Measurements from ENCODE around the gene GRID1.

The GRID1 gene

DNA sequence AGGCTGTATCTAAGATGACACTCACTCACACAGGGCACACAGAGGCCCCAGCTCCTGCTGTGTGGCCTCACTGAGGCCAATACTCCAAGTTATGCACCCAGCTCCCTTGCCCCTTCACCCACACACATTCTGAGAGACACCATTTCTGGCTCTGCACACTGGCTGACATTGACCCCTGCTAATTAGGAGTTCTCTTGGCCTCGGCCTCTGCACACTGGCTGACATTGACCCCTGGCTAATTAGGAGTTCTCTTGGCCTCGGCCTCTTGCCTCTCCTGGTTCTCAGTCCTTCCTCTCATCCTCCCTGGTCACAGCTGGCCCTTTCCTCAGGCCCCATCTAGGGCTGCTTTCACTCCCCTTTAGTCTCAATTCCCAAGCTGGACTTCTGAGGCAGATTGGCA lies 97.3 kb downstream of the GRID1 start:
- no peak for DNase-seq (ENCODE audit: low read depth in 4 of 4, low spot score in 1 of 4)

DNA sequence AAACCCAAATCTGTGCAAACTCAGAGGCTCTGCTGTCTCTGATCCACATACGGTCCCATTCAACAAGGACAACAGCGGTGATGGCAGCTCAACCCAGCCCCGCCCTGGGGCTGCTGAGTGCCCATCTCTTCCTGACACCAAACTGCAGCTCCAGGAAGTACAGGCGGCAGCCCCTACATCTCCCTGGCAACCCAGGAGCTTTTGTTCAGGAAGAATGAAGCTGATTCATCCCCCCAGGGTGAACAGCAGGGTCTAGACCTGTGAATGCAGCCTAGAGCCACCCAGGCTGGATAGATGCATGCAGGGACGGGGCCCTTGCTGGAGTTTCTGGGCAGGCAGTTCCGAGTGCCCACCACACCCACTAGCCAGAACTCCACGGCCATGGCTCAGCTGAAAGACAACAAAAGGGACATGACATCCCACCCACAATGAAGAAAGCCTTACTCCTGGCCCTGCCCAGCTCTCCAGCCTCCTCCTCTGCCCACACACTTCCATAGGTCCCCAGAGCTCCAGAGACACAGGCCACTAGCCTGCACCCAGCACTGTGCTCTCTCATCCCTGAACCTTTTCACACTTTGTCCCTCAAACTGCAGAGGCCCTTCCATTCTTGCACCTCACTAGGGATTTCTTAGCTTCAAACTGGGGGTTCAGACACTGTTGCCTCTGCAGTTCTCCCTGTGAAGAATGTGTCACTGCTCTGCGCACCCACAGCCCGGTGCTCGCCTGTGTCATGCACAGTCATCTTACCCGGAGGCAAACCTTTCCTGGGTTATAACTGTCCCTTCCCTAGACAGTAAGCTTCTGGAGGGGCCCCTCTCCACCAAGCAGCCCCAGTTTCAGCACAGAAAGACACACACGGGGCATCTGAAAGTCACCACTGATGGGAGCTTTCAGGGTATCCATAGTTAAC lies 99.1 kb downstream of the GRID1 start:
- no peak for DNase-seq (ENCODE audit: low read depth in 4 of 4, low spot score in 1 of 4)

DNA sequence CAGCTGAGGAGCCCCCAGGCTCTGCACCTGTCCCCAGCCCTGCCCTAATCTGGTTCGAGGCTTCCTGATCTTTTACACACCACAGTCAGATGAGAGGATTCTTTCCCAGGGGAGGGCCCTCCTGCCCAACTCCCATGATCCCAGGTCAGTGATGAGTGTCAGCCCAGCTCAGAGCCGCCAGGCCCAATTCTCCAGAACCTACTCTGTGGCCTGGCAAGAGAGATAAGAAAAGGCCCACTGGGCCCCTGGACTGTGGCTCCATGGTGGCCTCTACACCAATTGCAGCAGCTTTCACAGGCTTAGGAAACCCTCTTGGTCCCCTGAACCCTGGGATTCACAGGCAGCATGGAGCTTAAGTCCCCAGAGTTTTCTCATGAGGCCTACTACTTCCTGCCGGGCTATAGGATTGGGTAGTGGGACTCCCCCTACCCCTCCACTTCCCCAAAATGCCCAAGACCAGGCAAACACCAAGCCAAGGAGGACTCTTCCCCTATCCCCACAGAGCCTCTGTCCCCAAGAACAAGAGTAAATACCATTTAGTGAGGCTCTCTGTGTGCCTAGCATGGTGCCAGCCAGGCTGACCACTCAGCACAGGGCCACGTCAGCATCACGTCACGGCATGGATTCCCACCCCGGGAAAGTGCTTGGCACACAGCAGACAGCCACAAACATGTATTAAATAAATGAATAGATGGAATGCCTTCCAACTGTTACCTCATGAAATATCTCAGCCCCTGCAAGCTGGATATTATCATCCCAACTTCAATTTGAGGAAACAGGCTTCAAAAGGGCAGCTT lies 100.0 kb downstream of the GRID1 start:
- DNase-seq (ENCODE audit: low read depth in 4 of 4, low spot score in 1 of 4): no peak

DNA sequence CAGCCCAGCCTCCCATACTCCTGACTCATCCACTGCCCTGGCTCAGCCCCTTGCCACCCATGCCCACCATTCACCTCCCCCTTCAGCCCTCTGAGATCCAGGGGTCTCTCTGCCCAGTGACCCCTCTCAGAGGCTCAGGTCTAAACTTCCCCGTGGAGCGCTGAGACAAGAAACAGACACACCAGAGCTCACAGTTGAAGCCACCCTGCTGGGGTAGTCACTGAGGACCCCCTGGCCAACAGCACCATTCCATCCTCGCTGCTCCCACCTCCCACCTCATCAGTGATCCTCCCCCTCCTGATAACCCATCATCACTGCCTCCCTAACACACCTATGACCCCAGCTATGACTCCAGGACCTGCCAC lies 100.7 kb downstream of the GRID1 start:
- DNase-seq (ENCODE audit: low read depth in 4 of 4, low spot score in 1 of 4): no peak

GRCh38 chr10:86265236-86265894 lies 101.2 kb downstream of the GRID1 start:
- DNase-seq (ENCODE audit: low read depth in 4 of 4, low spot score in 1 of 4): no peak

- no peak for DNase-seq (ENCODE audit: low read depth in 4 of 4, low spot score in 1 of 4)
Measured at GRCh38 chr10:86264481-86265231, 101.9 kb downstream of the GRID1 start.

DNA sequence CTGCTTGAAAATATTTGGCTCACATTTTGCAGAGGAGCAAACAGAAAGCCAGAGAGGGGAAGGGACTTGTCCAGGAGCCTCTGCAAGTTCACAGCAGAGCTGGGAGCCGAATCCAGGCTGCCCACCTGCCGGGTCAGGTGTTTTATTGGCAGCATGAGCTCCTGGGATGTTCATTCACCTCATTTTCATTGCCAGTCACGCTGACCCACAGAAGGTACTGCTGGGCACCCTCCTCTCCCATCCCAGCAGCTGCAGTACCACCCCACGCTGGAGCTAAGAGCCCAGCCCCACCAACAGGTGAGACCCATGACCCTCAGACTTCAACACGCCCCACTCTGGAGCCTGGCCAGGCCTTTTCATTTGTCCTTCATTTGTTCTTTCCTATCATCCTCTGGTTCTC lies 102.7 kb downstream of the GRID1 start:
- no peak for DNase-seq (ENCODE audit: low read depth in 4 of 4, low spot score in 1 of 4)

GRCh38 chr10:86263209-86263608 lies 103.4 kb downstream of the GRID1 start:
- DNase-seq (ENCODE audit: low read depth in 4 of 4, low spot score in 1 of 4): no peak

GRCh38 chr10:86262688-86263181 lies 103.9 kb downstream of the GRID1 start:
- DNase-seq (ENCODE audit: low read depth in 4 of 4, low spot score in 1 of 4): no peak

DNA sequence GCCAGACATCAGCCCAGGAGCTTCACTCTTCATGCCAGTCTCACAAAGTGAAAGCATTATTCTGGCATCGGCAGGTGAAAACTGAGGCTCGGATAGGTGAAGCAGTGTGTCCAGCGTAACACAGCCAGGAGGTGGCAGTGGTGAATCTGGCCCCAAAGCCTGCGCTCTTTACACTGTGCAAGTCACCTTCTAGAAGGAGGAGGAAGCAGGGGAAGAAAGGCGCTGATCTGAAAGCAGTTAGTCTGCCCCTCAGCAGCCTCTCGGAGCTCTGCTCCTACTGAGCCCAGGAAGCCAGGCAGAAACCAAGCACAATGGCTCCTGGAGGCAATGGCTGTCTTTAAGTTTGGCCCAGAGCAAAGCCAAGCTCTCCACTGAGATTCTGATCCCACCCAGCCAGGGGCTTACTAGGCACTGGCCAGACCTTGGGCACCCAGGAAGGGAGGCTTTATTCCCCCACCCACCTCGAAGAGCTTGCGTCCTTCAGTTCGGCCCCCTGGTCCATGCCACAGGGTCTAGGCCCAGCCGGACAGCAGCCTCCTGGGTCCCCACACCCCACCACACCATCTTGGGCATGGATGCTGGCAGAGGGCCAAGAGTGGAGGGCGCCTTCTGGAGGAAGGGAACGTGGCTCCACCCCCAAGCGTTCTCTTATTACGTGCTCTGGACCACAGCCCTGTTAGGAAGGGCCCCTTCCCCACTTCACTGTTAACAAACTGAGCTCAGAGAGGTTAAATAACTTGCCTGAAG lies 104.5 kb downstream of the GRID1 start:
- DNase-seq (ENCODE audit: low read depth in 4 of 4, low spot score in 1 of 4): no peak

GRCh38 chr10:86261470-86261869 lies 105.1 kb downstream of the GRID1 start:
- DNase-seq (ENCODE audit: low read depth in 4 of 4, low spot score in 1 of 4): no peak

GRCh38 chr10:86260564-86260963 lies 106.0 kb downstream of the GRID1 start:
- no peak for DNase-seq (ENCODE audit: low read depth in 4 of 4, low spot score in 1 of 4)

GRCh38 chr10:86259901-86260562 lies 106.6 kb downstream of the GRID1 start:
- no peak for DNase-seq (ENCODE audit: low read depth in 4 of 4, low spot score in 1 of 4)

GRCh38 chr10:86258941-86259340 lies 107.7 kb downstream of the GRID1 start:
- DNase-seq (ENCODE audit: low read depth in 4 of 4, low spot score in 1 of 4): no peak

GRCh38 chr10:86258499-86258898 lies 108.1 kb downstream of the GRID1 start:
- no peak for DNase-seq (ENCODE audit: low read depth in 4 of 4, low spot score in 1 of 4)

GRCh38 chr10:86257683-86258082 lies 108.9 kb downstream of the GRID1 start:
- no peak for DNase-seq (ENCODE audit: low read depth in 4 of 4, low spot score in 1 of 4)

DNA sequence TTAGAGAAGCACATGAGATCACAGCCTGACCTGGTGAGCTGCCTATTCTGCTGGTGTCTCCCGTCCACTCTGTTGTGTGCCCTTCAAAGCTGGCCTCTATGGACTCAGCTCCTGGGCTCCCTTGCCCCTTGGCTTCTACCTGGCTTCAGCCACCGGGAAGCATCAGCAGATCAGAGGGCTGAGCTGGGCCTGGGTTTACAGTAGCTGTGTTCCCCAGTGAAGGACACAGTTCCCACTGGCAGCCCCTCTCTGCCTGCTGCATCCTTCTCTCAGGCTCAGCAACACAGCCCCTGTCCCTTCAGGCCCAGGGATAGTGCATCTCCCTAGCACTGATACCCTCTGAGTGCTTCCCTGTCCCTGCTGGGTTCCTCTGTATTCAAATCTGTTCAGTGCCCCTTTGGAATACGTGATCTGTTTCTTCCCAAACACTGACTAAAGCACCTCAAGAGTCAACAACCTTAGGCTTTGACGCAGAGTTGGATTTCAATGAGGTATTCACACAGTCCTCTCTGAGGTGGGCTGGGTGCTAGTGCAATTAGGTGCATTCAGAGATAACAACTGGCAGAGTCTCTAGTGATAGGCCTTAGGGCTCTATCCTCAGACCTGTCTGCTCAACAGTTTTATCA lies 109.8 kb downstream of the GRID1 start:
- no peak for DNase-seq (ENCODE audit: low read depth in 4 of 4, low spot score in 1 of 4)

DNA sequence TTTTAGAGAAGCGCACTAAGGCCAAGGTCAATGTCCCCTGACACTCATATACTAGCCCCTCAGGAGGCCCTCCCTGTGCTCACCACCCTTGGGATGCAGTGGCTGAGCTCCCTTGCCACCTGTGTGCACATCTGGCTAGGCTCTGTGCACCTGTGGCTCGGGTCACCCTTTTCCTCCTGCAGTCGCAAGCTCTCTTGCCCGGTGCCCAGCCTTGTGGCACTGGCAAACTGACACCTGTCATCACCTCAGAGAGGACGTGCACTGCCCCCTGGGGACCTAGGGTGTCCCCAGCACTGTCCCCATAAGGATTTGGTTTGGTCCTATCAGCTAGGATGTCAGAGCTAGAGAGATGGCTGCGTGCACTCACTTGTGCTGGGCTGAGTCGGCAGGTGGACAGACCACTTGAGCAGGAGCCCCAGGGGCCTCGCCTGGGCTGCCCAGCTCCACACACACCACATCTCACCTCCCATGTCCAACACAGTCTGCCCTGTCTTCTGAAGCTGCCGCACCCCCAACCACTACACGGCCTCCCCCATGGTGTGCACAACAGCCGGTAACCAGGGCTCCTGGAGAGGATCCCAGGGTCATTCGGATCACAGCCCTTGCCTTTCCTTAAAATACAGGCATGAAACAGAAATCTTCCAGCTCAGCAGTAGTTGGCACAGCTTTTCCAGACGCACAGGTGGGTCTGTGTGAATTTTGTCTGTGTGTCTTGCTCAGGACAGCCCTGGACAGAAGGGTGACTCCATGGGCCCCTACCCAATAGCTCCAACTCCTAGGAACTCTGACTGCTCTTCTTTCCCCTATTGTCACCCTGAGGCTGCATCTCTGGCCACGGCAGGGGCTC lies 111.0 kb downstream of the GRID1 start:
- DNase-seq (ENCODE audit: low read depth in 4 of 4, low spot score in 1 of 4): no peak

Data from stimulated activated CD4-positive, alpha-beta T cell treated with anti-CD3 and anti-CD28 coated beads, Interleukin-1b, Interleukin-23, amount 100 ng/mL, for 24 hours (primary cell).